ENCODE measurements around the gene VIT. TPM values are rescaled to one million over a fixed set of nuclear protein-coding genes. Genes with fewer than 3 reads are reported as not detected.

VIT gene
- total RNA-seq, 3 donors from 2014 or later (not counting 1 experiment from before 2014, with no cell fraction given) = 1.4 to 1.9 (median 1.7) TPM

DNA sequence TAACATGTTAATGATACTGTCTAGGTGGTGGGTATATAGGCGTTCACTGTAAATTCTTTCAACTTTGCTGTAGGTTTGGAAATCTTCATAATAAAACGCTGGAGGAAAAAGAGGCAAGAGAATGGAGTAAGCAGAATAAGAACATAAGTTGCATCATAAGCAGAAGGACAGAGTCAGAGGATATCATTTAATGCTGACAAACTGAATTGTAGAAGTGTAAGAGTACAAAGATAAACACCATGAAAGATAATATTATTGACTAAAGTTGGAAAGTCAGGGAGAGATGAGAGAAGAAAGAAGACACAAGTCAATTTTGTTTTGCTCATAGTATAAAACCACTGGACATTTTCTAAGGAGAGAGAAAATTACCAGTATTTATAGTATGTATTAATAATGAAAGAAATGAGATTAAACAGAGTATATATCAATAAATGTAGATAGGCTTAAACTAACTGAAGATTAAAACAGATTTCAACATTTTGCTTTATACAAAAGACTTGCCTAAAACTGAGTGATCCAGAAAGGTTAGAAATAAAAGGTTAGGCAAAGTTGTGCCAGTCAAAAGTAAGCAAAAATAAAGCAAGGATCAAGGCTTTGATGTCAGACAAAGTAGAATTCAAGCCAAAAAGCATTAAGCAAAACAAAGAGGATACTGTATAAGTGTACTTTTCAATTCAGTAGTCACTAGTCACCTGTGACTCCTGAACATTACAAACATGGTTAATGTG lies 42.4 kb upstream of the VIT start:
- ATAC-seq (no peak), DNase-seq (no peak)
- H3K4me3 ChIP-seq (ENCODE audit: low read length) = no peak overlapping the region
- no peak overlapping the region for H3K27ac ChIP-seq (ENCODE audit: low read length)
- H3K27ac Mint-ChIP-seq = no peak overlapping the region
- H3K9me3 Mint-ChIP-seq = no peaks in the 10 kb centered on the region
- TF ChIP-seq, protein P1, sequence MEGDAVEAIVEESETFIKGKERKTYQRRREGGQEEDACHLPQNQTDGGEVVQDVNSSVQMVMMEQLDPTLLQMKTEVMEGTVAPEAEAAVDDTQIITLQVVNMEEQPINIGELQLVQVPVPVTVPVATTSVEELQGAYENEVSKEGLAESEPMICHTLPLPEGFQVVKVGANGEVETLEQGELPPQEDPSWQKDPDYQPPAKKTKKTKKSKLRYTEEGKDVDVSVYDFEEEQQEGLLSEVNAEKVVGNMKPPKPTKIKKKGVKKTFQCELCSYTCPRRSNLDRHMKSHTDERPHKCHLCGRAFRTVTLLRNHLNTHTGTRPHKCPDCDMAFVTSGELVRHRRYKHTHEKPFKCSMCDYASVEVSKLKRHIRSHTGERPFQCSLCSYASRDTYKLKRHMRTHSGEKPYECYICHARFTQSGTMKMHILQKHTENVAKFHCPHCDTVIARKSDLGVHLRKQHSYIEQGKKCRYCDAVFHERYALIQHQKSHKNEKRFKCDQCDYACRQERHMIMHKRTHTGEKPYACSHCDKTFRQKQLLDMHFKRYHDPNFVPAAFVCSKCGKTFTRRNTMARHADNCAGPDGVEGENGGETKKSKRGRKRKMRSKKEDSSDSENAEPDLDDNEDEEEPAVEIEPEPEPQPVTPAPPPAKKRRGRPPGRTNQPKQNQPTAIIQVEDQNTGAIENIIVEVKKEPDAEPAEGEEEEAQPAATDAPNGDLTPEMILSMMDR (IDR thresholded peaks at IDR 0.05) = no peak
- H3K9me3 ChIP-seq (ENCODE audit: control insufficient read depth, insufficient read depth, low read length) = no peaks in the 10 kb centered on the region
- no peak overlapping the region for H3K4me3 Mint-ChIP-seq
- intact Hi-C loops (cut with micrococcal nuclease) = no loop called here
- H3K4me1 ChIP-seq (ENCODE audit: control insufficient read depth, insufficient read depth, low read length) = no peaks in the 10 kb centered on the region
- no peaks in the 10 kb centered on the region for H3K36me3 Mint-ChIP-seq
- peaks cover 2 to 16% of the 10 kb centered on the region in 2 donors for H3K27me3 Mint-ChIP-seq (ENCODE audit: low read depth in 2 of 2)
- H3K27me3 ChIP-seq (ENCODE audit: control insufficient read depth, insufficient read depth, low read length) = no peaks in the 10 kb centered on the region
- 88% methylated on average over 2 of the region's 2 CpGs for WGBS (ENCODE audit: insufficient coverage)
- H3K4me1 Mint-ChIP-seq = no peaks in the 10 kb centered on the region
- no peaks in the 10 kb centered on the region for H3K36me3 ChIP-seq (ENCODE audit: control insufficient read depth, insufficient read depth, low read length)

DNA sequence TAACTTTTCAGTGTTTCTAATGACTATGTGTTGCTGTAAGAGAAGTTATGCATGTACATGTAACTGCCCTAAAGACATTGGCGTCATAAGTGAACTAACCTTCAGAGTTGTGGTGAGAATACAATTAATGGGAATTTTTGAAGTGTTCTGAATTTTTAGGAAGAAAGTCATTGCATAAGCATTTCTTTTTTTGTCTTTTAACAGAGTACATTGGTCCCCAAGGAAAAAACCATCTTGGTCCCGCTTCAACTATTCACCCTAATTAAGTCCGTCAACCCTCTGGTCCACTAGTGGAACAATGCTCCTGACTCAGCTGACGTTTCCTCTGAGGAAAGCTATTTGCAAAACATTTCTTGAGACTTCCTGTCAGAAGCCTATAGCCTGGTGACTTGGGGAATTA lies 41.1 kb upstream of the VIT start:
- no peaks in the 10 kb centered on the region for H3K36me3 Mint-ChIP-seq
- H3K4me1 ChIP-seq (ENCODE audit: control insufficient read depth, insufficient read depth, low read length) = no peaks in the 10 kb centered on the region
- no peak overlapping the region for H3K27ac Mint-ChIP-seq
- H3K4me3 Mint-ChIP-seq = no peak overlapping the region
- H3K27me3 Mint-ChIP-seq (ENCODE audit: low read depth in 2 of 2) = peaks cover 2 to 16% of the 10 kb centered on the region in 2 donors
- no peak overlapping the region for H3K27ac ChIP-seq (ENCODE audit: low read length)
- no peak for ATAC-seq
- H3K36me3 ChIP-seq (ENCODE audit: control insufficient read depth, insufficient read depth, low read length) = no peaks in the 10 kb centered on the region
- H3K9me3 Mint-ChIP-seq = no peaks in the 10 kb centered on the region
- H3K27me3 ChIP-seq (ENCODE audit: control insufficient read depth, insufficient read depth, low read length) = no peaks in the 10 kb centered on the region
- H3K9me3 ChIP-seq (ENCODE audit: control insufficient read depth, insufficient read depth, low read length) = no peaks in the 10 kb centered on the region
- intact Hi-C loops (cut with micrococcal nuclease) = no loop called here
- WGBS (ENCODE audit: insufficient coverage) = 88% methylated on average over 4 of the region's 4 CpGs
- H3K4me1 Mint-ChIP-seq = no peaks in the 10 kb centered on the region
- TF ChIP-seq, protein P1 (IDR thresholded peaks at IDR 0.05) = no peak
- H3K4me3 ChIP-seq (ENCODE audit: low read length) = no peak overlapping the region
- DNase-seq = no peak

DNA sequence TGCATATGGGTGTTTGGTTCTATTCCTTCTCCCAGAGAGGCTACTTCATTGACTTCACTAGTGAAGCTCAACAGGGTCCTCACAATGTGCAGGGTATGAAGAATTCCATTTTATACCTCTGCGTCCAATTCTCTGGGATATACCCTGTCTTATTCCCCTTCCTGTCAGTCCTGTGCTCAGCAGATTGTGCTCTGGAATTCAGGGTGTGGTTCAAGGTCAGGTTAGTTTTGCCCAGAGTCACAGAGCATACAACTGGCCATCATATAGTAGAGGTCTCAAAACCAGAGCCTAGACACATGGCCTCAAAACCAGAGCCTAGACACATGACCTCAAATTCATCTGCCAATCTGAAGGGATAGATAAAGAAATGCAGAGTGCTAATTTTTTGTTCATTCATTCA lies 38.8 kb upstream of the VIT start:
- no peaks in the 10 kb centered on the region for H3K27me3 ChIP-seq (ENCODE audit: control insufficient read depth, insufficient read depth, low read length)
- intact Hi-C loops (cut with micrococcal nuclease) = no loop called here
- no peaks in the 10 kb centered on the region for H3K9me3 ChIP-seq (ENCODE audit: control insufficient read depth, insufficient read depth, low read length)
- Mint-ChIP-seq H3K4me1 (no peaks in the 10 kb centered on the region), H3K36me3 (no peaks in the 10 kb centered on the region), H3K27ac (no peak overlapping the region), H3K4me3 (no peak overlapping the region), H3K27me3 (ENCODE audit: low read depth in 2 of 2) (peaks cover 2 to 7% of the 10 kb centered on the region in 2 donors), H3K9me3 (no peaks in the 10 kb centered on the region)
- ATAC-seq (no peak), DNase-seq (no peak)
- TF ChIP-seq, protein P1 (IDR thresholded peaks at IDR 0.05) = no peak
- no peaks in the 10 kb centered on the region for H3K4me1 ChIP-seq (ENCODE audit: control insufficient read depth, insufficient read depth, low read length)
- WGBS (ENCODE audit: insufficient coverage) = 100% methylated on average over 1 of the region's 1 CpG
- no peak overlapping the region for H3K4me3 ChIP-seq (ENCODE audit: low read length)
- H3K36me3 ChIP-seq (ENCODE audit: control insufficient read depth, insufficient read depth, low read length) = no peaks in the 10 kb centered on the region
- H3K27ac ChIP-seq (ENCODE audit: low read length) = no peak overlapping the region

DNA sequence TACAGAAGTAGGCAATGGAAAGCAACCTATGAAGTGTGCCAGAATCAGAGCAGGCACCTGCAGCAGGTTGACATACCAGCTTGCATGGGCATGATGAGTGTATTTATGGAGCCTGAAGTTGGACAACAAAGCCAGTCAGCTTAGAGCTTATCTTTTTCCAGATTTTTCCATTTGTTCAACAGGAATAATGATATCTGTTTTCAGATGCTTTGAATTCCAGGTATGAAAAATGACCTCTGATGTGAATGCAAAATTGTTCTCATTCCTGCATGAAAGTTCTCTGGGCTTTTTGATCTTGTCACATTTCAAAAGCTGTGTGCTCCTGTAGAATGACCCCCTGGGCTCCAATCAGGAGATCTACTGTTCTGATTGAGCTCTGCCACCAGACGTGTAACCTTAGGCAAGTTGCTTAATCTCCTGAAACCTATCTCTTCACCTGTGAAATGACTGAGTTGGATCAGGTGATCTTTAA lies 38.2 kb upstream of the VIT start:
- peaks cover 2 to 7% of the 10 kb centered on the region in 2 donors for H3K27me3 Mint-ChIP-seq (ENCODE audit: low read depth in 2 of 2)
- no peaks in the 10 kb centered on the region for H3K36me3 Mint-ChIP-seq
- no peak overlapping the region for H3K27ac Mint-ChIP-seq
- Histone ChIP-seq H3K36me3 (ENCODE audit: control insufficient read depth, insufficient read depth, low read length) (no peaks in the 10 kb centered on the region), H3K9me3 (ENCODE audit: control insufficient read depth, insufficient read depth, low read length) (no peaks in the 10 kb centered on the region), H3K27me3 (ENCODE audit: control insufficient read depth, insufficient read depth, low read length) (no peaks in the 10 kb centered on the region), H3K4me1 (ENCODE audit: control insufficient read depth, insufficient read depth, low read length) (no peaks in the 10 kb centered on the region), H3K27ac (ENCODE audit: low read length) (no peak overlapping the region), H3K4me3 (ENCODE audit: low read length) (no peak overlapping the region)
- intact Hi-C loops (cut with micrococcal nuclease) = no loop called here
- H3K4me3 Mint-ChIP-seq = no peak overlapping the region
- 80% methylated on average over 1 of the region's 1 CpG for WGBS (ENCODE audit: insufficient coverage)
- ATAC-seq = no peak
- no peak for DNase-seq
- TF ChIP-seq, protein P1 (IDR thresholded peaks at IDR 0.05) = no peak
- H3K9me3 Mint-ChIP-seq = no peaks in the 10 kb centered on the region
- no peaks in the 10 kb centered on the region for H3K4me1 Mint-ChIP-seq
